GM21360 (cell line): ENCODE measurements around the gene APOBEC2.

Experiments
- ATAC-seq: cut with Tn5 transposase; IDR thresholded peaks from one replicate; pipeline ENCODE4 v1.9.1; 2021; ENCODE audit warnings: mild to moderate bottlenecking, moderate library complexity; ENCODE audit not compliant: unreplicated experiment

APOBEC2 gene

GRCh38 chr6:41037107-41037900 lies 15.7 kb upstream of the APOBEC2 start:
- ATAC-seq: no peak

- no peak for ATAC-seq
Measured at GRCh38 chr6:41038205-41038604, 14.8 kb upstream of the APOBEC2 start.

GRCh38 chr6:41039060-41039998 lies 13.7 kb upstream of the APOBEC2 start, which contains the start of gene UNC5CL:
Gene UNC5CL, minus strand, starts transcription at chr6:41039221. Its CDS starts 4,147 bp downstream, at chr6:41035074.
- ATAC-seq: no peak

- ATAC-seq: no peak
Measured at GRCh38 chr6:41040101-41040939, 12.7 kb upstream of the APOBEC2 start.

GRCh38 chr6:41040940-41041536 lies 12.0 kb upstream of the APOBEC2 start:
- ATAC-seq: no peak

GRCh38 chr6:41042226-41043055 lies 10.6 kb upstream of the APOBEC2 start, which contains the start of gene TSPO2:
Gene TSPO2, plus strand, starts transcription at chr6:41042467. Its CDS starts 519 bp downstream, at chr6:41042986.
- ATAC-seq: no peak

- ATAC-seq: no peak
Measured at GRCh38 chr6:41043151-41043550, 9.9 kb upstream of the APOBEC2 start.

- no peak for ATAC-seq
Measured at GRCh38 chr6:41045664-41046063, 7.3 kb upstream of the APOBEC2 start.

GRCh38 chr6:41046084-41046483 lies 6.9 kb upstream of the APOBEC2 start:
- ATAC-seq: no peak

GRCh38 chr6:41047306-41047705 lies 5.7 kb upstream of the APOBEC2 start:
- ATAC-seq: no peak

GRCh38 chr6:41047745-41048732 lies 5.0 kb upstream of the APOBEC2 start:
- no peak for ATAC-seq

GRCh38 chr6:41049521-41049920 lies 3.5 kb upstream of the APOBEC2 start:
- no peak for ATAC-seq

- no peak for ATAC-seq
Measured at GRCh38 chr6:41049955-41050354, 3.0 kb upstream of the APOBEC2 start.

GRCh38 chr6:41050536-41050935 lies 2.5 kb upstream of the APOBEC2 start:
- no peak for ATAC-seq

GRCh38 chr6:41051873-41052272 lies 1.1 kb upstream of the APOBEC2 start:
- no peak for ATAC-seq

GRCh38 chr6:41054511-41054910 lies 1.5 kb downstream of the APOBEC2 start:
- no peak for ATAC-seq

- no peak for ATAC-seq
Measured at GRCh38 chr6:41055149-41055548, 2.1 kb downstream of the APOBEC2 start.

- ATAC-seq: no peak
Measured at GRCh38 chr6:41056768-41057490, 3.9 kb downstream of the APOBEC2 start.
